Effector memory CD8-positive, alpha-beta T cell (primary cell): ENCODE results near the gene ZNF407.

Source experiments
- ATAC-seq: fragments of 150-1000 bp; cut with Tn5 transposase; replicated peaks from 2 replicates; pipeline ENCODE4 v1.10.0; 2021; ENCODE audit warnings: mild to moderate bottlenecking, moderate library complexity
- DNase-seq, 3 experiments: peaks; one replicate each; pipeline ENCODE4 v3.0.0; 2021
- H3K27ac Mint-ChIP-seq, 2 donors: one replicate each; pipeline ENCODE4 v1.8.0; 2022; ENCODE audit warnings: mild to moderate bottlenecking in 2 of 2, mixed read lengths in 2 of 2, moderate library complexity in 2 of 2
- H3K27me3 Mint-ChIP-seq, 2 donors: one replicate each; pipeline ENCODE4 v1.8.0; 2022; ENCODE audit warnings: mixed read lengths in 2 of 2
- H3K36me3 Mint-ChIP-seq: one replicate; pipeline ENCODE4 v1.8.0; 2022; ENCODE audit warnings: mild to moderate bottlenecking, moderate library complexity, mixed read lengths; ENCODE audit not compliant: insufficient read depth
- H3K4me1 Mint-ChIP-seq, 2 donors: one replicate each; pipeline ENCODE4 v1.8.0; 2022; ENCODE audit warnings: low read depth in 2 of 2, mixed read lengths in 2 of 2
- H3K4me3 Mint-ChIP-seq, 2 donors: one replicate each; pipeline ENCODE4 v1.8.0; 2022; ENCODE audit warnings: mild to moderate bottlenecking in 2 of 2, mixed read lengths in 2 of 2, moderate library complexity in 2 of 2
- H3K9me3 Mint-ChIP-seq, 2 donors: one replicate each; pipeline ENCODE4 v1.8.0; 2022; ENCODE audit warnings: mixed read lengths in 2 of 2

ZNF407 gene

DNA sequence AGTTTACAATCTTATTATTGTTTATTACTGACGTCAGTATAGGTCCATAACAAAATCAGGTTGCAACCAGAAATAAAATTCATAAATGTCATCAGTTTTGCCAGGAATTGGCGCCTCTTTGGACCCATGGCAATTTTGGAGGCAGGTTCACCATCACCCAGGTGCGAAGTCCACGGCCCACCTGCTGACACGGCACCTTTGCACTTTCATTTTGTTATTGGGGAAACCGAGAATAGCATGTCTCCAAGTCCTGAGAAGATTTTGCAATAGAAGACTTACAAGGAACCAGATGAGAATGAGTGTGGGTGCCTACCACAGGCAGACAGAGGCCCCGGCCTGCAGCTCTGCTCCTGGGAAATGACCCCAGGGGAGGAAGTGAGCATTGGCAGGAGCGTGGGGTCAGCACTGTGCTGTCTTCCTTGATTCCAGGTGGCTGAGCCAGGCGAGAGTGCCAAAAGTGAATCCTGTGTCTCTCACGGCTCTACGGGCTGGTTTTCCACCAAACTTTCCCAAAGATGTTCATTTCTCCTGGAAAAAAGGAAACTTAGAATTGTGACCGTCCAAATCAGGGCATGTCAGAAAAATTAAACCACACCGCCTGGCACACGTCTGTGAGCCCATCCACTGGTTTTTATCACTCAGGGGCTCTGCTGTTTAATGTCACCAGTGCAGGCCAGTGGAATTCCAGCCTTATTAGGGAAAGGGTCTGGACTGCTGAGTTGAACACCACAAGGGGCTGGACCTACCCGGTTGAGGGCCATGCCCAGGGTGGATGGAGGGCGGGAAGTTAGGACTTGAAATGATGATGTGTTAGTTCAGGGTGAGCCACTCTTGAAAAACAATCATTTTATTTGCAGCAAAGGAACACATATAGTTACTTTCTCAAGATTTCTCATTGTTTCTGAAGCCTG lies 514.8 kb downstream of the ZNF407 start:
- Mint-ChIP-seq H3K27me3 (peaks cover 22 to 49% of the 10 kb centered on the region in 2 donors), H3K4me1 (peaks cover 0 to 4% of the 10 kb centered on the region in 2 donors), H3K9me3 (no peaks in the 10 kb centered on the region), H3K36me3 (no peaks in the 10 kb centered on the region), H3K27ac (no peak overlapping the region), H3K4me3 (no peak overlapping the region)
- no peak for ATAC-seq
- DNase-seq = no peak

DNA sequence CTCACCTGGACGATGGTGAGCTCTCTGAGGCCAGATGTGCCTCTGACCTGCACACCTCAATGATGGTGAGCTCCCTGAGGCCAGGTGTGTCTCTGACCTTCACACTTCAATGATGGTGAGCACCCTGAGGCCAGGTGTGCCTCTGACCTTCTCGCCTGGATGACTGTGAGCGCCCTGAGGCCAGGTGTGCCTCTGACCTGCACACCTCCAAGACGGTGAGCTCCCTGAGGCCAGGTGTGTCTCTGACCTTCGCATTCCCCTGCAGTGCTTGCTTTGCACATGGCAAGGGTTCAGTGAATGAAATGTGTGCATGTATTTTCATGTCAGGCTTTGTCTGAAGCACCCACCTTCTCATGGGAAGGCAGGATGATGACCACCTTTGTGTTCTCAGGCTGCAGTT lies 515.8 kb downstream of the ZNF407 start:
- Mint-ChIP-seq H3K9me3 (no peaks in the 10 kb centered on the region), H3K36me3 (no peaks in the 10 kb centered on the region), H3K27me3 (peaks cover 14 to 39% of the 10 kb centered on the region in 2 donors), H3K4me3 (no peak overlapping the region), H3K27ac (no peak overlapping the region), H3K4me1 (peaks cover 0 to 4% of the 10 kb centered on the region in 2 donors)
- no peak for DNase-seq
- ATAC-seq = no peak

DNA sequence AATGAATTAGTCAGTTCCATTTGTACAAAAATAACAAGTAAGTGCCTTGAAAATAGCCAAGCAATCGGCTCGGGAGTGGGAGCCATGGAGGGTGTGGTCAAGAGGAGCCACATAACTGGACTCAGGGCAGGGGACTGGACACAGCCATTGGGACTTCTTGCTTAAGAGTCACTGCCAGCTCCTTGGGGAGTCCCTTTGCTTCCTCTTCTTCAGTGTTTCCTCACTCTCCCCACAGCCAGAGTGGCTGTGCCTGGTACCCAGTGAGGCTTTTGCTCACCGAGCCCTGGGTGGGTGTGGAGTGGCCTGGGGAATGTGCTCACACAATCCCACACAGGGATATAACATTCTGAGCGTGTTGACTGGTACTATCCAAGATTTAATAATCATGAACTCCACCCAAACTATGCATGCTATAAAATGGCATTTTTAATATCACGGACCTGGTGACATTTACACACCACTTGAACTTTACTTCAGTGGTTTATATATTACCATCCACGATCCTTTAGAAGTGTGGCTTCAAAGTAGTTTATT lies 516.6 kb downstream of the ZNF407 start:
- ATAC-seq (no peak), DNase-seq (no peak)
- Mint-ChIP-seq H3K36me3 (no peaks in the 10 kb centered on the region), H3K27ac (no peak overlapping the region), H3K27me3 (peaks cover 11 to 36% of the 10 kb centered on the region in 2 donors), H3K9me3 (no peaks in the 10 kb centered on the region), H3K4me1 (peaks cover 0 to 4% of the 10 kb centered on the region in 2 donors), H3K4me3 (no peak overlapping the region)
